ENCODE results near the gene EGFR.

DNA sequence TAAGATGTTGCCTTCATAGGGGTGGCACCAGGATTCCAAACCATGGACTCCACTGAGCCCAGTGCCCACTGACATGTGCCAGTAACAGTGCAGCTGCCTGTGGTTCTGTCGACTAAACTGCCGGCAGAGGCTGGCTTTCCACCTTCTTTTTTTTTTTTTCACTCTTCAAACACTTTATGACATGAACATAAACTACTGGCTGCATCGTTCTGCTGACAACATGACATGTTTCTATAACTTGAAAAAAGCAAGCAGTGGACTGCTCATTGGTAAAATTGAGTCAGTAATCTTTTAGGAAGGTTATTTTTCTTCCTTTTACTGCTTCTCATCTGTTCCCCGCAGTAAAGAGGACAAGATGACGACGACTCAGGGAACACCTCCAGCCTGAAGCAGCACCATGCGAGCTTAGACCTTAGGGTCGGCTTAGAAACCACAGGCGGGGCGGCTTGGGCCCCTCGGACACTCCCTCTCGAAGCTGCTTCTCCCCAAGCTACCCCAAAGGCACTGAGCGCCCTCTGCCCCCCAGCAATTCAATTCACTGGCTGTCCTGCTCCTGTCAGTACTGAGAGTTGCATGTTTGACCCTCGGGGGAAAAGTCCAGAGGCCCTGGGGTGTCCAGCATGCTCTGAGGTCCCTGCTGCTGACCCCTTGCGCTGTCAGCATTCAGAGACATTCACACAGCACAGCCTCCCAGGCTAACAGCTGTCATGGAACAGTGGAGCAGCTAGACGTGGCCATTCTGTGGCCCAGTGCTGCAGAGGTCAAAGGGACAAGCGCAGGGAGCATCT is 112.5 kb downstream of the EGFR start:
- TF ChIP-seq CTCF (IDR thresholded peaks at IDR 0.05; ENCODE audit: low read depth, low read length, poor library complexity, severe bottlenecking) (no peak), EZH2phosphoT487 (IDR thresholded peaks at IDR 0.05; ENCODE audit: borderline replicate concordance, low read length) (no peak)
